ENCODE measurements around the gene CLEC16A.
"Not testable (repeated sequence)": the region's sequence is repeated elsewhere in the genome, so short reads cannot be mapped to it uniquely, and the experiment has no call there.

Gene CLEC16A

DNA sequence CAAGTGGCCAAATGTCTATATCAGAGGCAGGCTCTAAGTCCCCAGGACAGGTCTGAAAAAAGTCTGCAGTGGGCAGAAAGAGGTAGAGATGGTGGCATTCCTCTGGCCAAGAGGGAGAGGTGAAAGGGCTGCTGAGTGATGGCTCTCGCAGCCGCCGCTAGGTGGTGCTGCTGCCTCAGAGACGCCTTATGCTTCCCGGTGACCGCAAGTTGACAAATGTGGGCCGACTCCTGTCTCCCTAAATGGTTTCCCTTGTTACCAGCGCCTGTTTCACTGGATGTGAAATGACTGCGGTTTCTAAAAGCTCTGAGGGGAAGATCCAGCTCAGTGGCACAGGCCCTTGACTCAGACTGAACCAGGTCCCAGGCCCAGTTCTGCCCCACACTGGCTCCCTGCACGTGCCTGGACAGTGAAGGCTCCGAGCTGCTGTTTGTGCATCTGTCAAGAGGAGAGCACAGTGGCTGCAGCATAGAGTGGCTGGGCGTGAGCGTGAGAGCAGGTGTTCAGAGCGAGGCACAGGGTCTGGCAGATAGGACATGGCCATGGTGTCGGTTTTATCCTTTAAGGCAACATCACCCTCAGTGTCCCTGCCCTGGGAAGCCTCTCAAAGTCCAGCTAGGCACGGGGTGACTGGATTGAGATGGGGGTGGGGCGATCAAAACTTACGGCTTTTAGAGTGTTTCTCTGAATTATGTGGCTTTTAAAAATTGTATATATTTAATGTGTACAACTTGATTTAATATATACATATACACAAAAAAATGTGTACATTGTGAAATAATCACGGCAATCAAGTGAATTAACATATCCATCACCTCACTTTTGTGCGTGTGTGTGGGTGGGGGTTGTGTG lies 19.9 kb downstream of the CLEC16A start:
- Mint-ChIP-seq H3K27me3 (no peaks in the 10 kb centered on the region), H3K9me3 (peaks cover 7% of the 10 kb centered on the region), H3K36me3 (ENCODE audit: low read depth) (peaks cover 88% of the 10 kb centered on the region), H3K4me1 (ENCODE audit: low read depth) (peaks cover 86% of the 10 kb centered on the region), H3K27ac (peak overlapping the region; percentile 99), H3K4me3 (peak overlapping the region; percentile 65)
- peak; percentile 89 for DNase-seq

- H3K27me3 Mint-ChIP-seq: no peaks in the 10 kb centered on the region
- peaks cover 7% of the 10 kb centered on the region for H3K9me3 Mint-ChIP-seq
- H3K27ac Mint-ChIP-seq: peak overlapping the region; percentile 99
- peaks cover 89% of the 10 kb centered on the region for H3K36me3 Mint-ChIP-seq (ENCODE audit: low read depth)
- peak; percentile 59 for DNase-seq
- H3K4me3 Mint-ChIP-seq: peak overlapping the region; percentile 65
- H3K4me1 Mint-ChIP-seq (ENCODE audit: low read depth): peaks cover 84% of the 10 kb centered on the region
These were observed 20.5 kb downstream of the CLEC16A start for GRCh38 chr16:10964891-10965326.

DNA sequence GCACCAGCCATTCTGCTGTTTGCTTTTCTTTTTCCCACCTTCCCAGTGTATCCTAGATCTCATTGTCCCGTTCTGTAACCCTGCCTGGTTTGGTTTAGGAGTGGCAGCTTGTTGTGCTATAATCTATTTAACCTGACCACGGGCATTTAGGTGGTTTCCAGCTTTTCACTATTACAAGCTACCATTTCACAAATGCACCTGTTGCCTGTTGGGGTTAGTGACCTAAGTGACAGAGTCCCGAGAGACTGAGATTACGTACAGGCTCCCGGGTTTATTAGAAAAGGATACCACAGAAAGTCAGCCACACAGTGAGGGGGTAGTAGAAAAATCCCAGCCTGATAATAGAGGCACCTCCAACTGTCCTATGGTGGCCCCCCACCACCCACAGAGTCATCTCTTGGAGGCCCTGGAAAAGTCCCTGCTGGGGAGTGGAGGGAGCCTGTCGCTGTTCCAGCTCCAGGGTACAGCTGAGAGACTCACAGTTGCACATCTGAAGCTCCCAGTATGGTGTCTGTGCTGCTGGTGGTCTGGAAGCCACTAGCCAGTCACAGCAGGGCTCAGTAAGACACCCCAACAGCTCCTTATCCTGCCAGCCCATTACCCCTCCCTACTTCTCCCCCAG lies 21.2 kb downstream of the CLEC16A start:
- Mint-ChIP-seq H3K9me3 (peaks cover 7% of the 10 kb centered on the region), H3K4me1 (ENCODE audit: low read depth) (peaks cover 81% of the 10 kb centered on the region), H3K27ac (peak overlapping the region; percentile 99), H3K36me3 (ENCODE audit: low read depth) (peaks cover 89% of the 10 kb centered on the region), H3K4me3 (peak overlapping the region; percentile 65), H3K27me3 (no peaks in the 10 kb centered on the region)
- peak; percentile 50 for DNase-seq

DNA sequence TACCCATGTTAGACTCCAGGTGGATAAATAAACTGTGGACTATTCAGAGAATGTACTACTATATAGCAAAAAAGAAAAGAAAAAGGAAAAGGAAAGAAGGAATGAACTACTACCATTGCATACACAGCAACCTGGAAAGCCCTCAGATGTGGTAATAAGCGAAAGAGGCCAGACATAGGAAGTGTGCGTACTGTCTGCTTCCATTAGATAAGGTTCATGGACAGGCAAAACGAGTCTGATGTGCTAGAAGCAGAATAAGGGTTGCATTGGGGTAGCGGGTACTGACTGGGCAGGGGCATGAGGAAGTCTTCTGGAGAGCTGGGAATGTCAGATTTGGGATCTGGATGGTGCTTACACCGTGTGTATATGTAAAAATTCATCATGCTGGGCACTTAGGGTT lies 21.8 kb downstream of the CLEC16A start:
- Mint-ChIP-seq H3K4me1 (ENCODE audit: low read depth) (peaks cover 76% of the 10 kb centered on the region), H3K27me3 (no peaks in the 10 kb centered on the region), H3K27ac (peak overlapping the region; percentile 99)

GRCh38 chr16:10966559-10966958 lies 22.2 kb downstream of the CLEC16A start:
- Mint-ChIP-seq H3K27ac (peak overlapping the region; percentile 99), H3K4me3 (peak overlapping the region; percentile 40), H3K36me3 (ENCODE audit: low read depth) (peaks cover 89% of the 10 kb centered on the region), H3K4me1 (ENCODE audit: low read depth) (peaks cover 76% of the 10 kb centered on the region)
- not testable (repeated sequence) for DNase-seq, H3K9me3 Mint-ChIP-seq, H3K27me3 Mint-ChIP-seq

More for the DNA sequence above, 21.8 kb downstream of the CLEC16A start:
- Mint-ChIP-seq H3K36me3 (ENCODE audit: low read depth) (peaks cover 89% of the 10 kb centered on the region), H3K9me3 (peaks cover 7% of the 10 kb centered on the region), H3K4me3 (peak overlapping the region; percentile 65)
- no peak for DNase-seq

- H3K9me3 Mint-ChIP-seq: peaks cover 7% of the 10 kb centered on the region
- H3K4me1 Mint-ChIP-seq (ENCODE audit: low read depth): peaks cover 81% of the 10 kb centered on the region
- no peaks in the 10 kb centered on the region for H3K27me3 Mint-ChIP-seq
- peak overlapping the region; percentile 48 for H3K27ac Mint-ChIP-seq
- H3K4me3 Mint-ChIP-seq: no peak overlapping the region
- DNase-seq: no peak
- H3K36me3 Mint-ChIP-seq (ENCODE audit: low read depth): peaks cover 91% of the 10 kb centered on the region
These were observed 23.6 kb downstream of the CLEC16A start for GRCh38 chr16:10967986-10968385.

DNA sequence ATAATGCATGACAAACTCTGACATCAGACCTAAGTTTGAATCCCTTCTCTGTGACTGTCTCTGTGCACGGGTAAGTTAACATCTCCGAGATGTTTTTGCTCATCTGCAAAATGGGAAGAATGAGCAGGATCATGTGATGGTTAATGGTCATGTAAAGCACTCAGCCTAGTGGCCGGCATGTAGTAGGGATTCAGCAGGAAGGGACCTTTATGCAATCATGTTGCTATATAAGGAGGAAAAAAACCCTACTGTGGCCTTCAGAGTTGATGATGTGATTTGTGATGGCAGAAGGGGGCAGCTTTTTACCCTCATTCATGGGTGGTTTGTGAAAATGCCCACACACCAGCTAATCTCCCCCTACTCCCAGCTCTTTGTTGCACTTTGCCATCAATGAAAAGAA lies 24.1 kb downstream of the CLEC16A start:
- Mint-ChIP-seq H3K4me1 (ENCODE audit: low read depth) (peaks cover 81% of the 10 kb centered on the region), H3K4me3 (no peak overlapping the region), H3K27ac (no peak overlapping the region), H3K36me3 (ENCODE audit: low read depth) (peaks cover 91% of the 10 kb centered on the region), H3K9me3 (peaks cover 7% of the 10 kb centered on the region), H3K27me3 (no peaks in the 10 kb centered on the region)
- no peak for DNase-seq

GRCh38 chr16:10969615-10970014 lies 25.3 kb downstream of the CLEC16A start:
- Mint-ChIP-seq H3K27me3 (no peaks in the 10 kb centered on the region), H3K4me1 (ENCODE audit: low read depth) (peaks cover 72% of the 10 kb centered on the region), H3K9me3 (peaks cover 7% of the 10 kb centered on the region), H3K36me3 (ENCODE audit: low read depth) (peaks cover 91% of the 10 kb centered on the region), H3K4me3 (no peak overlapping the region), H3K27ac (no peak overlapping the region)
- DNase-seq: no peak

DNA sequence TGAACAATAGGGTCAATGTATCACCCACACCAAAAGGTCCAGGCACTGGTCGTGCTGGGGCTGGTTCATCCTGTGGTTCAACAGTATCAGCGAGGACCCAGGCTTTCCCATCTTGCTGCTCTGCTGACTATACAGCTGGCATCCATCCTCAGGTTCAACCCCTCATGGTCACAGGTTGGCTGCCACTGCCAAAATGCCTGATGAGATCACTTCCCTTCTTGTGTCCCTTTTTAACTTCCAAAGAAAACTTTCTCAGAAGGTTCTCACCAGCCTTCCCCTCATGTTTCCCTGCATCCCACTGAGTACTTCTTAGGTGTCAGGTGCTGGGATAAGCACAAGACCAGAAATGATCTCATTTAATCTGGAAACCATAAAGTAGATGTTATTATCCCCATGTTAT lies 25.7 kb downstream of the CLEC16A start:
- peaks cover 7% of the 10 kb centered on the region for H3K9me3 Mint-ChIP-seq
- peaks cover 94% of the 10 kb centered on the region for H3K36me3 Mint-ChIP-seq (ENCODE audit: low read depth)
- H3K27ac Mint-ChIP-seq: peak overlapping the region; percentile 79
- peaks cover 68% of the 10 kb centered on the region for H3K4me1 Mint-ChIP-seq (ENCODE audit: low read depth)
- no peak overlapping the region for H3K4me3 Mint-ChIP-seq
- H3K27me3 Mint-ChIP-seq: no peaks in the 10 kb centered on the region
- DNase-seq: no peak

DNA sequence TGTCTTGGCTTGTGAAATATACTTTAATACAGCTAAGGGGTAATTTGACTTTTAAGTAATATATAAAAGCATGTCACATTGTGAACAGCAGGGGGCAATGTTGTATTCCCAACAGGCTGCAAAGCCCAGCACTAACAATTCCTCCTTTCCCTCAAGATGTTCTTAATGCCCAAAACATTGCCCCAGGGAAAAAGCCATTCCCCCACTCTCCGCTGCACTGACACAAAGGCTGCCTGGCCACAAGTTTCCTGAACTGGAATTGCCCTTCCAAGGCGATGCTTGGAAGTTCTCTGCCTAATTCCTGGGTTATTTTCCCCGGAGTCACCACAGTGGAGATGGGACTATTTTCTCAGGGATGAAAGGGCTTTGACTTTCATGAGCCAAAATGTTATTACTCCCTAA lies 27.2 kb downstream of the CLEC16A start:
- H3K36me3 Mint-ChIP-seq (ENCODE audit: low read depth): peaks cover 88% of the 10 kb centered on the region

GRCh38 chr16:10972108-10972818 lies 27.9 kb downstream of the CLEC16A start:
- Mint-ChIP-seq H3K9me3 (no peaks in the 10 kb centered on the region), H3K27ac (peak overlapping the region; percentile 88), H3K4me1 (ENCODE audit: low read depth) (peaks cover 46% of the 10 kb centered on the region), H3K36me3 (ENCODE audit: low read depth) (peaks cover 88% of the 10 kb centered on the region), H3K4me3 (no peak overlapping the region), H3K27me3 (no peaks in the 10 kb centered on the region)
- DNase-seq: no peak

More for the DNA sequence above, 27.2 kb downstream of the CLEC16A start:
- peak overlapping the region; percentile 88 for H3K27ac Mint-ChIP-seq
- H3K27me3 Mint-ChIP-seq: no peaks in the 10 kb centered on the region
- no peaks in the 10 kb centered on the region for H3K9me3 Mint-ChIP-seq
- DNase-seq: peak; percentile 50
- peaks cover 53% of the 10 kb centered on the region for H3K4me1 Mint-ChIP-seq (ENCODE audit: low read depth)
- H3K4me3 Mint-ChIP-seq: no peak overlapping the region

DNA sequence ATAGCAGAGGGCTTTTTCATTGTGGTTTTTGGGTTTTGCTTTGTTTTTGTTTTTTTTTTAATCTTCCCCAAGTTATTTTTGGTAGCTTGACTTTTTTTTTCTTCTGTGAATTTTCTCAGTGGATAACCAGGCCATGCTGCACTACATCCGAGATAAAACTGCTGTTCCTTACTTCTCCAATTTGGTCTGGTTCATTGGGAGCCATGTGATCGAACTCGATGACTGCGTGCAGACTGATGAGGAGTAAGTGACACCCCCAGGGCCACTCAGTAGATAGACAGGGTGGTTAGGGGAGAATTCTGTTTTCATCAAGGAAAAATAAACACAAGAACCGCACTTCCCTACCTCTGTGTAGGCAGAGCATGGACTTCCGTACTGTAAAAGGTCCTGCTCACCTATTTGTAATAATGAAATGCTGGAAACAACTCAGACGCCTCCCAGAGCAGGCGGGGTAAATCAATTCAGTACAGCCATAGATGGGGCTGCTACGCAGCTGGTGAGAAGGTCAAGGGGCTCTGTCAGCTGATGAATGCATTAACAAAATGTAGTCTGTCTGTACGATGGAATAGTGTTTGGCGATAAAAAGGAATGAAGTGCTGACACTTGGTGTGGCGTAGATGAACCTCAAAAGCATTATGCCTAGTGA lies 28.6 kb downstream of the CLEC16A start:
- Mint-ChIP-seq H3K27ac (peak overlapping the region; percentile 78), H3K4me1 (ENCODE audit: low read depth) (peaks cover 46% of the 10 kb centered on the region), H3K36me3 (ENCODE audit: low read depth) (peaks cover 88% of the 10 kb centered on the region), H3K9me3 (no peaks in the 10 kb centered on the region), H3K4me3 (peak overlapping the region; percentile 6), H3K27me3 (no peaks in the 10 kb centered on the region)
- DNase-seq: no peak

GRCh38 chr16:10976634-10977033 lies 32.3 kb downstream of the CLEC16A start:
- DNase-seq: no peak
- Mint-ChIP-seq H3K9me3 (no peaks in the 10 kb centered on the region), H3K4me1 (ENCODE audit: low read depth) (peaks cover 29% of the 10 kb centered on the region), H3K4me3 (no peak overlapping the region), H3K27me3 (no peaks in the 10 kb centered on the region), H3K36me3 (ENCODE audit: low read depth) (peaks cover 92% of the 10 kb centered on the region), H3K27ac (peak overlapping the region; percentile 67)

GRCh38 chr16:10978124-10978523 lies 33.8 kb downstream of the CLEC16A start:
- Mint-ChIP-seq H3K4me1 (ENCODE audit: low read depth) (peaks cover 29% of the 10 kb centered on the region), H3K36me3 (ENCODE audit: low read depth) (peaks cover 92% of the 10 kb centered on the region), H3K27me3 (no peaks in the 10 kb centered on the region), H3K4me3 (no peak overlapping the region), H3K27ac (peak overlapping the region; percentile 67), H3K9me3 (no peaks in the 10 kb centered on the region)
- no peak for DNase-seq

All from activated T-cell treated with anti-CD3 and anti-CD28 coated beads, Interleukin-2, amount 50 U/mL, for 24 hours (primary cell).